IMR-90 (cell line): Measurements from ENCODE around the gene EID1. TPM values are rescaled to one million over a fixed set of nuclear protein-coding genes. Genes with fewer than 3 reads are reported as not detected.

Experiments used
- ATAC-seq: fragments of 200-7000 bp; cut with Tn5 transposase; 2 replicates; pipeline ENCODE4 v1.9.1; 2020; ENCODE audit warnings: low read depth, mild to moderate bottlenecking, moderate library complexity
- BruUV-seq: library from RNA; stranded (reverse); fragments of 400-500 nt; replicated peaks from 2 replicates; lab custom pipeline; 2021; lab: Mats Ljungman, UMichigan
- CTCF ChIA-PET: fragments of 300-600 bp; formaldehyde crosslinking; extraction: SDS; loops from one replicate; lab custom pipeline; 2021; ENCODE audit warnings: antibody characterized with exemption; lab: Yijun Ruan, JAX
- POLR2A ChIA-PET: fragments of 300-600 bp; sonication (Branson Sonifier 250); formaldehyde crosslinking; loops from one replicate; lab custom pipeline; 2022; ENCODE audit warnings: antibody characterized with exemption; ENCODE audit not compliant: unreplicated experiment; lab: Charles Lee
- DNase-seq: peaks from one replicate; pipeline ENCODE4 v3.0.0; 2013
- H2AFZ ChIP-seq: replicated peaks from 2 replicates; pipeline ENCODE3; 2013; ENCODE audit warnings: low read length, mild to moderate bottlenecking; ENCODE audit not compliant: poor library complexity
- H2AK5ac ChIP-seq: 2 replicates; pipeline ENCODE4 v1.6.1; 2013; ENCODE audit warnings: low read depth, low read length, inconsistent platforms
- H2AK9ac ChIP-seq: replicated peaks from 2 replicates; pipeline ENCODE3; 2013; ENCODE audit warnings: mild to moderate bottlenecking, low read depth, low read length, moderate library complexity; ENCODE audit not compliant: poor library complexity
- H2BK120ac ChIP-seq: 2 replicates; pipeline ENCODE4 v1.6.1; 2013; ENCODE audit warnings: low read depth, low read length, inconsistent platforms
- H2BK15ac ChIP-seq: 3 replicates; pipeline ENCODE4 v1.6.1; 2013; ENCODE audit warnings: low read depth, low read length, inconsistent platforms
- H2BK20ac ChIP-seq: 2 replicates; pipeline ENCODE4 v1.6.1; 2013; ENCODE audit warnings: low read depth, mild to moderate bottlenecking, inconsistent platforms, low read length, moderate library complexity
- H2BK5ac ChIP-seq: 2 replicates; pipeline ENCODE4 v1.6.1; 2013; ENCODE audit warnings: mild to moderate bottlenecking, low read depth, low read length, inconsistent platforms; ENCODE audit not compliant: poor library complexity, severe bottlenecking
- H3K14ac ChIP-seq: replicated peaks from 2 replicates; pipeline ENCODE4 v1.6.1; 2013; ENCODE audit warnings: low read depth, low read length, inconsistent platforms
- H3K18ac ChIP-seq: 2 replicates; pipeline ENCODE4 v1.6.1; 2013; ENCODE audit warnings: low read depth, low read length, control low read depth
- H3K23ac ChIP-seq: 2 replicates; pipeline ENCODE4 v1.6.1; 2013; ENCODE audit warnings: low read depth, low read length, inconsistent platforms
- H3K27ac ChIP-seq: 2 replicates; pipeline ENCODE4 v1.5.1; 2013; ENCODE audit warnings: mild to moderate bottlenecking, control low read depth, low read length; ENCODE audit not compliant: insufficient read depth
- H3K27me3 ChIP-seq: 2 replicates; pipeline ENCODE4 v1.6.1; 2013; ENCODE audit warnings: low read length; ENCODE audit not compliant: control insufficient read depth, insufficient read depth
- H3K36me3 ChIP-seq: 2 replicates; pipeline ENCODE4 v1.6.1; 2013; ENCODE audit warnings: low read length, mixed read lengths; ENCODE audit not compliant: control insufficient read depth, insufficient read depth
- H3K4ac ChIP-seq: 2 replicates; pipeline ENCODE4 v1.6.1; 2013; ENCODE audit warnings: low read depth, low read length, inconsistent platforms
- H3K4me1 ChIP-seq: 2 replicates; pipeline ENCODE4 v1.6.1; 2013; ENCODE audit warnings: low read length, mixed read lengths; ENCODE audit not compliant: control insufficient read depth, insufficient read depth
- H3K4me2 ChIP-seq: 2 replicates; pipeline ENCODE4 v1.6.1; 2013; ENCODE audit warnings: low read depth, mild to moderate bottlenecking, control low read depth, low read length, moderate library complexity
- H3K4me3 ChIP-seq: 2 replicates; pipeline ENCODE4 v1.5.1; 2013; ENCODE audit warnings: low read depth, mild to moderate bottlenecking, control low read depth, low read length, moderate library complexity; ENCODE audit not compliant: insufficient read depth
- H3K56ac ChIP-seq: 2 replicates; pipeline ENCODE4 v1.6.1; 2013; ENCODE audit warnings: low read length, inconsistent platforms; ENCODE audit not compliant: insufficient read depth; ENCODE audit errors: extremely low read depth
- H3K79me1 ChIP-seq, 2 experiments: 2 replicates each; pipeline ENCODE4 v1.6.1; 2013; ENCODE audit warnings: low read length in 2 of 2, inconsistent platforms in 1 of 2, low read depth in 1 of 2
- H3K9ac ChIP-seq: 2 replicates; pipeline ENCODE4 v1.6.1; 2013; ENCODE audit warnings: low read depth, low read length, control low read depth
- H3K9me1 ChIP-seq: 2 replicates; pipeline ENCODE4 v1.6.1; 2013; ENCODE audit warnings: low read length, inconsistent platforms; ENCODE audit not compliant: insufficient read depth
- H3K9me3 ChIP-seq: 2 replicates; pipeline ENCODE4 v1.6.1; 2013; ENCODE audit warnings: low read length; ENCODE audit not compliant: control insufficient read depth, insufficient read depth
- H4K20me1 ChIP-seq: 2 replicates; pipeline ENCODE4 v1.6.1; 2013; ENCODE audit warnings: low read length, inconsistent platforms; ENCODE audit not compliant: insufficient read depth
- H4K5ac ChIP-seq: 2 replicates; pipeline ENCODE4 v1.6.1; 2013; ENCODE audit warnings: mild to moderate bottlenecking, low read depth, low read length, control low read depth
- H4K8ac ChIP-seq, 2 experiments: 2 replicates each; pipeline ENCODE4 v1.6.1; 2013; ENCODE audit warnings: low read depth in 2 of 2, low read length in 2 of 2, control low read depth in 1 of 2, inconsistent platforms in 1 of 2
- H4K91ac ChIP-seq: 2 replicates; pipeline ENCODE4 v1.6.1; 2013; ENCODE audit warnings: low read depth, low read length, inconsistent platforms; ENCODE audit not compliant: insufficient read depth
- FOS ChIP-seq: fragments of 150-350 bp; IDR thresholded peaks from 2 replicates; pipeline ENCODE4 v1.6.1; 2016; ENCODE audit warnings: low read depth, low read length
- MAZ ChIP-seq: IDR thresholded peaks from 2 replicates; pipeline ENCODE4 v1.6.1; 2012; ENCODE audit warnings: low read depth, mild to moderate bottlenecking, low read length, improper control_type of control experiment, moderate library complexity, borderline replicate concordance
- MXI1 ChIP-seq: IDR thresholded peaks from 2 replicates; pipeline ENCODE4 v1.6.1; 2012; ENCODE audit warnings: low read depth, mild to moderate bottlenecking, low read length, moderate library complexity, borderline replicate concordance
- NFE2L2 ChIP-seq: fragments of 150-350 bp; IDR thresholded peaks from 2 replicates; pipeline ENCODE4 v1.6.1; 2016; ENCODE audit warnings: low read depth, mild to moderate bottlenecking, low read length
- RAD21 ChIP-seq: IDR thresholded peaks from 2 replicates; pipeline ENCODE4 v1.6.1; 2012; ENCODE audit warnings: low read length, improper control_type of control experiment
- RFX5 ChIP-seq: IDR thresholded peaks from 2 replicates; pipeline ENCODE4 v1.8.0; 2012; ENCODE audit warnings: low read depth, mild to moderate bottlenecking, low read length, moderate library complexity
- WGBS, 2 experiments: methylation state at CpG; one replicate each; pipeline versions ENCODE4 v1.1.5 to v1.1.7; 2013; ENCODE audit warnings: missing lambda C conversion rate in 2 of 2; ENCODE audit not compliant: insufficient read length in 1 of 2; ENCODE audit errors: extremely low coverage in 2 of 2; 5-methylcytosine and 5-hydroxymethylcytosine counted together
- dilution Hi-C: fragments of 300-500 bp; cut with HindIII; formaldehyde crosslinking; loops from one replicate; pipeline ENCODE4 v1.14.3; 2018; ENCODE audit warnings: low sequenced_read_pairs; ENCODE audit not compliant: unreplicated experiment
- in situ Hi-C: fragments of 300-500 bp; cut with MboI; formaldehyde crosslinking; loops from 3 replicates; pipeline ENCODE4 v1.14.3; 2019; ENCODE audit warnings: low sequenced_read_pairs, inconsistent platforms, mixed read lengths
- intact Hi-C: fragments of 100-400 bp; cut with micrococcal nuclease; formaldehyde crosslinking; loops from 2 replicates; pipeline ENCODE4 v1.10.0; 2022
- polyA plus RNA-seq, 3 experiments: library from polyadenylated mRNA; depleted of rRNA; stranded (reverse); fragments of >200 nt; gene quantifications; 2 replicates each; pipeline ENCODE4 v1.2.3, GENCODE V29; 2012; ENCODE audit warnings: low replicate concordance in 1 of 3
- total RNA-seq: library from RNA; depleted of rRNA; stranded (reverse); fragments of >200 nt; gene quantifications from 2 replicates; pipeline ENCODE4 v1.2.3, GENCODE V29; 2012
- TF ChIP-seq, protein P1 (sequence below): fragments of 150-350 bp; IDR thresholded peaks from 2 replicates; pipeline ENCODE4 v1.6.1; 2016; ENCODE audit warnings: low read depth, mild to moderate bottlenecking, low read length, moderate library complexity, borderline replicate concordance

Gene EID1
- total and polyA plus RNA-seq, 2 of the 4 experiments (the other 2 are of a cell fraction), result 147 to 162 TPM

DNA sequence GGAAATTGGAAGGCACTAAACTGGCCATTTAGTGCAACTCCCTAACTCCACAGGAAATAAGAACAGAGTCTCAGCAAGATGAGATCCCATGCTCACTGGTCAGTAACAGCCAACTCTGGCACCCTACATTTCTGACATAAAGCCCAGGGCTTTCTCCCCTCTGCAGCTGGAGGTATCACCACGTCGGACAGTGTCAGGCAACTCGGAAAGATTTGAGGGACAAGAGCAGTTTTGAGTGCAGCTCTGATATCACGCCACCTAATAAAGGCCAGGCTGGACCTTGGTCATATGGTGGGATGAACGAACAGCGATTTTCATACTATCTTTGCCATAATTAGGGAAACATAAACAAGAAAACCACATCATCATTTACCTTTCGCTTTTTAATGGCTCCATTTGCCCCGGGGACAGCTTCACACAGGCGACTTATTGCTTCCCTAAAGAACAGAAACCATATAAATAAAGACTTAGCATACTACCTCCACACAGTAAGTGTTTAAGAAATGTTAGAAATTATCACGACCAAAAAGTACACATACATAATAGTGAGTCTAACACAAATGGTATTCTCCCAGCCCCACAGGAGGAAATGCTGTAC lies 12.5 kb downstream of the EID1 start:
- Histone ChIP-seq H2BK120ac (peak overlapping the region; percentile 61), H2AK9ac (no peak overlapping the region), H3K79me1 (peaks cover 7 to 14% of the 10 kb centered on the region in 2 experiments; a peak in 3 of 4 replicates), H3K27me3 (no peaks in the 10 kb centered on the region), H3K4me2 (peak overlapping the region; percentile 47), H3K14ac (peak overlapping the region; percentile 14; the same call in 1 of the 2 replicates), H2AFZ (no peak overlapping the region), H4K8ac (peak overlapping the region; percentile 25 to 80), H3K9me1 (peaks cover 4% of the 10 kb centered on the region; the same call in 1 of the 2 replicates), H3K18ac (peak overlapping the region; percentile 95), H3K9ac (peak overlapping the region; percentile 39; the same call in 1 of the 2 replicates), H4K91ac (peak overlapping the region; percentile 67; the same call in 1 of the 2 replicates), H3K4me3 (no peak overlapping the region), H3K9me3 (no peaks in the 10 kb centered on the region), H2BK15ac (peak overlapping the region; percentile 81), H3K36me3 (no peaks in the 10 kb centered on the region), H3K56ac (no peak overlapping the region), H3K4ac (peak overlapping the region; percentile 45), H2AK5ac (peak overlapping the region; percentile 29), H2BK20ac (peak overlapping the region; percentile 66; the same call in 1 of the 2 replicates), H2BK5ac (peak overlapping the region; percentile 17), H3K27ac (peak overlapping the region; percentile 59), H3K4me1 (peaks cover 12% of the 10 kb centered on the region), H4K20me1 (no peaks in the 10 kb centered on the region), H3K23ac (peak overlapping the region; percentile 15; the same call in 1 of the 2 replicates), H4K5ac (peak overlapping the region; percentile 79)
- ATAC-seq (peak; percentile 33), DNase-seq (peak; percentile 43)
- no CpG with 5 or more reads among the region's 10 CpGs for WGBS, 2 experiments
- dilution Hi-C loops, result no loop called here
- ChIA-PET CTCF (interaction anchor here (1.4 kb wide), 1 partner anchor 16 kb away, joined by 3 read pairs; no protein-coding TSS in a partner anchor), POLR2A (interaction anchor here (0.9 kb wide), 1 partner anchor 10 kb away, joined by 3 read pairs; no protein-coding TSS in a partner anchor)
- intact Hi-C loops, result no loop called here
- in situ Hi-C loops, result no loop called here
- BruUV-seq, result no TSS peak
- TF ChIP-seq MAZ, result no peak
- TF ChIP-seq RFX5, result no peak
- TF ChIP-seq, protein P1, sequence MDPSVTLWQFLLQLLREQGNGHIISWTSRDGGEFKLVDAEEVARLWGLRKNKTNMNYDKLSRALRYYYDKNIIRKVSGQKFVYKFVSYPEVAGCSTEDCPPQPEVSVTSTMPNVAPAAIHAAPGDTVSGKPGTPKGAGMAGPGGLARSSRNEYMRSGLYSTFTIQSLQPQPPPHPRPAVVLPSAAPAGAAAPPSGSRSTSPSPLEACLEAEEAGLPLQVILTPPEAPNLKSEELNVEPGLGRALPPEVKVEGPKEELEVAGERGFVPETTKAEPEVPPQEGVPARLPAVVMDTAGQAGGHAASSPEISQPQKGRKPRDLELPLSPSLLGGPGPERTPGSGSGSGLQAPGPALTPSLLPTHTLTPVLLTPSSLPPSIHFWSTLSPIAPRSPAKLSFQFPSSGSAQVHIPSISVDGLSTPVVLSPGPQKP, result no peak
- TF ChIP-seq MXI1, result no peak
- no peak for TF ChIP-seq RAD21
- TF ChIP-seq FOS, result no peak
- TF ChIP-seq NFE2L2, result no peak
